ENCODE data around the gene SGCA.

SGCA gene

DNA sequence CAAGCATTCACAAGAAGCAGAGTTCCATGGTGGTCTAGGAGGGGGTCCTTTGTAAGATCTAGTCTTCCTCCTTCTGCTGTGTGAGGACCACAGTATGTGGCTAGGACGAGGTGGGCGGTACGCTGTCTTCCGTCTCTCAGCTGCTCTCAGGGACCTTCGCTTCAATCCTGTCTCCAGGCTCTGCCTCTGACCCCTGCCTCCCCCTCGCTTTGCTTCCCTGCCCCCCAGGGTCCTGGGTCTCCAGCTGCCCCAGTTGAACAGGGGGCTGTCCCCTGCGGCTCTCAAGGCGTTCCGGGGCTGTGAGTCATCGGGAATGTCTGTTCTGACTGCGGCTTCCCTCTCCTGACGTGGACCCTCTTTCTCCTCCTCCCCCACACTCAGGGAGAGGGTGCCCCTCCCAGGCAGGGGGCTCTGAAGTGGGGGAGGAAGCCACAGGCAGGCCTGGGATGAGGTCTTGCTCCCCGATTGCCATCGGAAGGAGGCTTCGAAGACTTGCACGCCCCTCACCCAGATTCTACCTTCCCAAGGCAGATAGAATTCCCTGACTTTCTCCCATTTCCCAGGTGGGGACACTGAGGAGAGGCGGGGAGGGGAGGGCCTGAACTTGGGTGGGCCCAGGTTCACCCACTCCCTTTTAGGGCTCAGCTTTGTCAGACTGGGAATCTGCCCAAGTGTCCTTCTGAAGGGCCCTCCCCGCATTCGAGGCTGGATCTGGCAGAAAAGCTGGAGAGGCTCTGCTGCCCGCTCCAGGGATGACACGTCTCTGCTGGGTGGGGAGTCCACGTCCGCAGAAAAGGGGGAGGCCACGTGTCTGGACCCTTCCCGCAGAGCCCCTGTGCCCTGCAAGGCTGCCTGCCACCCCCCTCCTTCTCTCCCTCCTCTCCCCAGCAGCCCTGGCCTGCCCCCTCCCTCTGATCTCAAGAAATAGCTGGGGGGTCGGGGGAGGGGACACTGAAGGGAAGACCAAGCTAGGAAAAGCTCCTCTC lies 44.7 kb downstream of the SGCA start:
- no peak for FAIRE-seq

DNA sequence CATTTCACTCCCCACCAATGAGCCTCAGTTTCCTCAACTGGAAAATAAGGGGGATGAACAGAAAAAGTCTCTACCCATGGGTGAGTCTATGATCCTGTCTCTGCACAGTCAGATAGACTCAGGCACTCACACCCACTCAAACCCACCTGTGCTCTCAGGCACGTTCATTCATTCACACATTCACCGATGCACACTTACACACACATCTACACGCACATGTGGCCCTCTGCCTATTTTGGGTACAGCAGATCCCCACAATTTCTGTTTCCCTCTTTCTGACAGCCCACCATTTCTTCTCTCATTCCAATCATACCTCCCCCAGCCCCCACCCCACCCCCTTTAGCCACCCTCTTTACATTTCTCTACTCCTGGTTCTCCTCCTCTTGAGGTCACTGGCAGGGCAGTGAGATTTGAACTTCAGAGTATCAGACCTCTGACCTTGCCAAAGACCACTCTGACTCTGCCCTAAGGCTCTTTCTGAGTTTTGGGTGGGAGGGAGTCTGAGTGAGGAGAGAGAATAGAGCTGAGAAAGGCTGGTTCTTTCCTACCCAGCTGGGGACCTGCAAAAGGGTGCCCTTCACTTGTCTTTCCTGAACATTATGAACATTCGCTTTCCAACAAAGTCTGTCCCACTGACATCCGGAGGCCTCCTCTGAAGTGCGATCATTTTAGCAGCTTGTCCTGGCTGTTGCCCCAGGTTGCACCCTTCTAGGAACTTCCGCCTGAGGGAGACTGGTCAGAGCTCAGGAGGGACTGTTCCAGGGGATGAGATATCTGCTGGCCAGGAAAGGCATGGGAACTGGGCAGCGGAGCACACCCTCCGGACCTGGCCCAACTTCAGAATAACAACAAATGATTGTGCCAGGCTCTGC lies 45.7 kb downstream of the SGCA start:
- no peak for FAIRE-seq

DNA sequence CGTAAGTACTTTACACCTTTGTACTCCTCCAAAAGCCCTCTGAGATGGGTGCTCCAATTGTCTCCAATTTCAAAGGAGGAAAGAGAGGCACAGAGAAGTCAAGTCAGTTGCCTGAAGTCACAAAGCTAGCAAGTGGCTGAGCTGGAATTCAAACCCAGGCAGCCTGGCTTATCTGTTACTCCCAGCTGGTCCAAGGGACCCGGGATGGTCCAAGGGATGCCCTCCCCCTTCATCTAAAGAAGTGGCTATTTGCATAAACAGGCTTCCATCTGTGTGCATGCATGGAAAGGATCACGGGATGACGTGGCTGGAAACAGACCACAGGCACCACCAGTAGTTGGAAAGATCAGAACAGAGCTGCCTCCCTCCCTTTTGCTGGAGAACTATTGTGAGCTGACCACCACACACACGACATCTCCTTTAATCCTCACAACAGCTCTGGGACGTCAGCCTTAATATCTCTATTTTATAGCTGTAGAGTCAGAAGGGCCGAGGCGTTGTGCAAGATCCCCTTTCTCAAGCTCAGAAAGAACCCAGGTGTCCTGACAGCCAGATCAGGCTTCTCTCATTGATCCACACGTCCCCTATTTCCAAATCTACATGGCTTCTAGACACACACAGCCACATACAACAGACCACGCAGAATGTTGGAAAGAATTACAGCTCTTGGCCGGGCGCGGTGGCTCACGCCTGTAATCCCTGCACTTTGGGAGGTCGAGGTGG lies 46.5 kb downstream of the SGCA start:
- FAIRE-seq, result no peak

DNA sequence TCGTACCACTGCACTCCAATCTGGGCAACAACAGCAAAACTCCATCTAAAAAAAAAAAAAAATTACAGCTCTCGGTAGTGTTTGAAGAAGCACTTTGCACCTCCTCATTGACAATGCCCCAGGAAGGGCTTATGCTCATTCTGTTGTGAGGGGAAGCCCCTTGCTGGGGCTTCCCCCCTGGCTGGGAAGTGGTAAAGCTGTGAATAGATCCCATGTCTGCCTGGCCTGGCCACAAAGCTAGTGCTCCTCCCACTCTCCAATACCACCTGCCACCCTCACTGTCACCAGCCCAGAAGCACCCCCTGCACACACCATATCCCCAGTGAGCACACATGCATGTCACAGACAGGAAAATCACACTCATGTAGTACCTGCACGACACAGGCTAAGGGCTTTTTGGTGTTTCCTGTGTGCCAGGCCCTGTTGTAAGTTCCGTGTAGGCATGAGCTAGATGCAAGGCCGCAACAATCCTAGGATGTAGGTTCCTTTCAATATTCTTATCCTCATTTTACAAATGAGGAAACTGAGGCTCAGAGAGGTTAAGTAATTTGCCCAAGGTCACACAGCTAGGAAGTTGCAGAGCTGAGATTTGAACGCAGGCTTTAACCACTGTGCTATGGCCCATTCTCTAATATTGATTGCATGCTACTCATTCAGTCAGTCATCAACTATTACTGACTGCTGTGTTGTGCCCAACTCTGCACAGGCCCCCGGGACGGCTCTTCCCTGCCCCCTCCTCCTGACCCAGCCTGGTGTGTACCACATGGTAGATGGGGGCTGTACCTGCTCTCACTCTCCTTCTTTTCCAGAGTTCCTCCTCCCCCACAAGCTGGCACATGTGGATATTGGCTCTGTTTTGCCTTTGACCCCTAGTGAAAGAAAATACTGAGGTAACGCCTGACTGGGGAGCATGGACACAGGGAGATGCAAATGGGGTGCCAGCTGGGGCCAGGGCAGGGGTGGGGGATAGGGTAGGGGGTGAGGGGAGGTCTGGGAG lies 47.5 kb downstream of the SGCA start:
- no peak for FAIRE-seq

DNA sequence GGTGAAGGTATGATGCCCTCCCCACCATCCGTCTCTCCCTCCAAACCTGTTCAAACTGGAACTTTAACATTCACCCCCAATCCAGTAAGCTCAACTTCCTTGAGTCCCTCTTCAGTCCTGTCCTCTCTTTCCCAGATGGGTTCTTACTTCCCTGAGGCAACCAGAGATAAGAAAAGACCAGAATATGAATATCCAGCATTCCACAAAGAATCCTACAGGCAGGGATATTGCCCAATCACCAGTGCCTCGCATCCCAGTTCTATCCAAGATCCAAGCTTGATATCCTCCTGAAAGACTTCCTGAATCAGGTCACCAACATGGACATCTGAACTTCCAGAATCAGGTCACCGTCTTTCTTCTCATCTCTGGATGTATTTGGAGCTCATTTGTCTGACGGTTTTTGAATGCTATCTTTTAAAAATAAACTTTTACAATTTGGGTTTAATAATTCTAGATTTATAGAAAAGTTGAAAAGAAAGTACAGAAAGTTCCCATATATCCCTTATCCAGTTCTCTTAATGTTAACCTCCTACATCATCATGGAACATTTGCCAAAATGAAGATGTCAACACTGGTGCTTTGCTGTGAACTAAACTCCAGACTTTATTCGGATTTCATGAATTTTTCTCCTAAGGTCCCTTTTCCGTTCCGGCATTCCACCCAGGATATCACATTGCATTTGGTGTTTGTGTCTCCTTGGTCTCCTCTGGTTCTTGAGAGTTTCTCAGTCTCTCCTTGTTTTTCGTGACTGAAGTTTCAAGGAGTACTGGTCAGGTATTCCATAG lies 49.4 kb downstream of the SGCA start:
- FAIRE-seq, result no peak

DNA sequence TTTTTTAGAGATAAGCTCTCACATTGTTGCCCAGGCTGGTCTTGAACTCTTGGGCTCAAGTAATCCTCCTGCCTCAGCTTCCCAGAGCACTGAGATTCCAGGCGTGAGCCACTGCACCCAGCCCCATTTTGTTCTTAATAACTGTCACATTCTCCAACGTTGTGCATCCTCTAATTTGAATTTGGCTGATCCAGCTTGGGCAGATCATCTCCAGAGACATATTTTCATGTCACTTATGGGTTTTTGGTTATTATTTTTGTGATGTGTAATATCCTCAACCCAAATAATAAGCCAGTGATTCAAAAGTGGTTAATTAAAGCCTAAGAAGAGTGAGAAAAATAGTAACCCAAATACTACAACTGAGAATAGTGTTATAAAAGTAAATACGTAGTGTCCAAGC lies 51.8 kb downstream of the SGCA start:
- no peak for FAIRE-seq

DNA sequence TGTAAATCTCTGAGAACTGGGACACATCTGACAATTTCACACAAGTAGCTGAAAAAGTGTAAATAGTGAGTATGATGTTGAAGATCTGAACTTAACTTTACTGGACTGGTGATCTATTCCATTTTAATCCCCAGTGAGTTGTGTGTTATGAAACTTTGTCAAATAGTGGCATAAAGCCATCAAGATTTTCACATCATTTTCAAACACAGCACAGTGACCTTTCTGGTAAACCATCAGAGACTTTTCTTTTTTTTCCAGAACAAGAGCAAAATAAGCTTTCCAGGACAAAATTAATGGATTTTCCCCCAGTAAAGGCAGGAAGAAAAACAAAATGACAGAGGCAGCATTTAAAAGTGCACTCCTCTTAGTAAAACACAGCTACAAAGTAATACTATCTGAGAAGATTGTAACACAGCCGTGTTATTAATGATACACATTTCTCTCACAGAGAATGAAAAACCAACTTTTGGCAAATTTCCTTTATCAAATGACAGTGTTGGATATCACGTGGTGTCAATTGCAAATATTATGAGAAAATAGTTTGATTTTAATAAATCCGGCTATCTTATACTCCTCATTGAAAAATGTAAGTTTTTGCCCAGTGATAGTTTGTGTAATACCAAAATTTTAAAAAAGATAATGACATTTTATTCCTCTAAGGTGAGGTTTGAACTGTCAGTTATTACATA lies 52.4 kb downstream of the SGCA start:
- FAIRE-seq, result no peak

DNA sequence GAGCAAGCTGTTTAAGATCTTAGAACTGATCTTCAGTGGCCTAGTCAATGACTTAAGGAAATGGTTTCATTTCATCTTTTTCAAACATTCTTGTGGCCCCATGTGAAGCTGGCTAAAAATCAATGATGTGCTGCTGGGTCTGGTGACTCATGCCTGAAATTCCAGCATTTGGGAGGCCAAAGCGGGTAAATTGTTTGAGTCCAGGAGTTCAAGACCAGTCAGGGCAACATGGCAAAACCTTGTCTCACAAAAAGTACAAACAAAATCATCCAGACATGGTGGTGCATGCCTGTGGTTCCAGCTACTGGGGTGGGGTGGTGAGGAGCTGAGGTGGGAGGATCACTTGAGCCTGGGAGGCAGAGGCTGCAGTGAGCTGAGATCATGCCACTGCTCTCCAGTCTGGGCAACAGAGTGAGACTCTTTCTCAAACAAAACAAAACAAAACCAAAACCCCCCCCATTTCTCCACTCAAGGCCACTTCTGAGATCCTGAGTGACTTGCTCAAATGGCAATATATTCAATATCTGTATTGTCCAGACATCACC lies 53.0 kb downstream of the SGCA start:
- FAIRE-seq, result no peak

DNA sequence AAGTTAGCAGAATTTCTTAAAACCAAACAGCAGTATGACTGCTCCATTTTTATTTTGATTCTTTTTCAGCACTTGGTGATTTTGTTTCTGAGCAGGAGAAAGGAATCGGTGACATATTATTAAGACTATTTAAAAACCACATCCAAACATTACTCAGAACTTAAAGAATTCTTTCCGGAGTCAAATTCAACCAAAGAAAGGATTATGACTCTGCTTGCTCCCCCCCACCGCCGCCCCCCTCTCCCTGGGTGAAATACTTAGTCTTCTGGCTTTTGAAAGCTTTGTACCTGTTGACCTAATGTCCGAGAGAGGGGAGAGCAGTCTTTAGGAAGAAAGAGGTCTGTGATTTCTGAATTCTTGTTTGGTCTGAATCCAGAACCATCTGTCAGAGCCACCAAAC lies 53.5 kb downstream of the SGCA start:
- FAIRE-seq, result no peak

DNA sequence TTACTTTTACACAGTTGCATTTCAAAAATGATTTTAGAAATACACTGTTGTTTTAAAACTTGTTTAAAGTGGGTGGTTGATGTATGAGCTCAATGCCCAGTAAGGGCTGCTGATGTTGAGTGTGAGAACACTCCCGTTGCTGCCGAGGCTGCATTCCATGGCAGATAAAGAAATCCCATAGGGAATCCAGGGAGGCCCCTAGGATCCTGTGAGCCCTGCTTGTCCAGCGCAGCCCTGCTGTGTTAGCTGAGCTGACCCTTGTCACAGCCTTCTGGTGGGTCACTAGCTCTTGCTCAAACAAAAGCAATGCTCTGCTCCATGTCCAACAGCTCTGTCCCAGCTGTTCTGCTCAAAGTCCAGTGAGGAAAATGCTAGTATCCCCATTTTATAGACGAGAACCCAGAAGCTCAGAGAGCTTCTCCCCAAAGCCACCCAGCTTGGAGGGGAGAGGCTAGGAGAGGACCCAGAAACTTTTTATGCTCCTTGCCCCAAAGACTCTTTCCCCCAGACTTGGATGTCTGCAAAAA lies 54.2 kb downstream of the SGCA start:
- no peak for FAIRE-seq

DNA sequence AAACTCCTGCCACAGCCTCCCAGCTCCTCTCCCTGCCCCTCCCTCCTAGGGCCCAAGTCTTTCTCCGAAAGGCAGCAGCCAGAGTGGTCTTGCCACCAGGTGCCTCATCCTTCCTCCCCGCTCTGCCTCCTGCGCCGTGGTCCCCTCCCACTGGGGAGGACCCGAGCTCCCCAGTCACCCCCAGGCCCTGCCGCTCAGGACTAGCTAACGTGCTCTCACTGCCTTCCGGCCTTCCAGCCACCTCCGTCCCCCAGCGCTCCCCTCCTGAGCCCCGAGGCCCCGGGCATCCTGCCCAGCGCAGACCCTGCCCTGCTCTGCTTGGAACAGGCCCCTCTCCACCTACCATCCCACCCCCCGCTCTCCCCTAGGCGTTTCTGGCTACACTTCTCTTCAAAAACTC lies 55.0 kb downstream of the SGCA start:
- no peak for FAIRE-seq

DNA sequence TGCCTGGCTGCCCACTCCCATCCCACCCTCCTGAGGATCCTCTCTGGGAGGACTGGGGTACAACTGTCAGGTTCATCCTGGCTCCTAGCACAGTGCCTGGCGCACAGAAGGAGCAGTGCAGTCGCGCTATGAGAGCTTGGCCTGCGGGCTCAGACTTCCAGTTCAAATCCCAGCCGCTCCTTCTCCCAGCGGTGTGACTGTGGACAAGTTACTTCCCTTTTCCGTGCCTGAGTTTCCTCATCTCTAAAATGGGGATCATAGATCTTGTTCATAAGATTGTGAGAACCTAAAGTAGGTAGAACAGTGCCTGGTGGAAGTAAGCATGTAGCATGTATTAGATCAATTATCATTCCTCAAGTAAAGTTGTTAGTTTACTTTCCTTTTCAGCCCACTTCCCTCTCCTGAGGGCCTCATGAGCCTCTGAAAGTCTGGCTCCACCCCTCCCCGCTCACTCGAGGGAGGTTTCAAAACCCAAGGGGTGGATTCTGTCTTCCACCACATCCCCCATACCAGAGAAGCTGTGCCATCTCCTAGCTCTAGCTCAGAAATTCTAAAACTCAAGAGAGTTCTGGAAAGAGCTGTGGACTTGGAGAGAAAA lies 55.6 kb downstream of the SGCA start:
- no peak for FAIRE-seq

DNA sequence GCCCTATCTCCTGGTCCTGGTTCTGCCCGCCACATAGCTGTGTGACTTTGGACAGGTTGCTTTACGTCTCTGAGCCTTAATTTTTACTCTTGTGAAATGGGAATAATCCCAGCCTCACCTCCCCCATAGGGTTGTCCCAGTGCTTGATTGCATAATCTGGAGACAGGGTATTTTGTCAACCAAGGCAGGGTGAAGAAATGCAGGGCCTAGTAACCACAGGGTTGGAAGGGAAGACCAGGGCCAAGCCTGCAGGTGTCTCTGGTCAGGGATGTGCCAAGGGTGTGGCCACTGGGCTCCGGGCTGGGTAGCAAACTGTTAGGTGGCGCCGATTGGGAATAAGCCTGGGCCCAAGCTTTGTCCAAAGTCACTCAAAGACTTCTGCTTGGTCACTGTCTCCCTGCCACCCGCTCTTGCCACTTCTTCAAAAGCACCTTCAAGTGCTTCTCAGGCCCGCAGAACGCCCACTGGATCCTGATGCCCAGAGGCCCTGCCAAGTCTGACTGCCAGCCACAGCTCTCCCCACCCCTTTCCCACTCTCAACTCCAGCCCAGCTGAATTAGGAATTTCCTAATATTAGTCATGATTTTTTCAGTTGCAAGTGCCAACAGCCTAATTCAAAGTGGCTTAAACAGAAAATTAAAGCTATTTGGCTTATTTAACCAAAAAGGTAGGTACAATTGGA lies 56.2 kb downstream of the SGCA start:
- FAIRE-seq, result no peak

DNA sequence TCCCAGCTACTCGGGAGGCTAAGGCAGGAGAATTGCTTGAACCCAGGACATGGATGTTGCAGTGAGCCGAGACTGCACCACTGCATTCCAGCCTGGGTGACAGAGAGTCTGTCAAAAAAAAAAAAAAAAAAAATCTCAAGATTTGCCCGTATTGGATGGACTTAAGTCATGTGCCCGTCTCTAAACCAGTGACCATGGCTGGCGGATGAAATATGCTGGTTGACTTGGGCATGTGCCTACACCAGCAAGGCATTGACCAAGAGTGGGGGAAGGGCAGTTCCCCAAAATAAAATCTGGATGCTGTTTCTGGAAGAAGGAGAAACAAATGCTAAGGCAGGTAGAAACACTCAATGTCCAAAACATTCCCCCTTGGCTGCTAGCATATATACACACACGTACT lies 57.1 kb downstream of the SGCA start:
- no peak for FAIRE-seq

All from colon (tissue), 2 donors.